GM18498 (cell line): ENCODE results near the gene RELT.

ENCODE experiments used
- ATAC-seq: cut with Tn5 transposase; IDR thresholded peaks from one replicate; pipeline ENCODE4 v1.9.1; 2021; ENCODE audit warnings: mild to moderate bottlenecking, moderate library complexity; ENCODE audit not compliant: unreplicated experiment

RELT gene

GRCh38 chr11:73372375-73372993 lies 3.7 kb upstream of the RELT start:
- ATAC-seq, result no peak

- ATAC-seq, result no peak
Observed at GRCh38 chr11:73374151-73374550, 2.0 kb upstream of the RELT start.

- ATAC-seq, result no peak
Observed at GRCh38 chr11:73375830-73376159, 404 bp upstream of the RELT start.

DNA sequence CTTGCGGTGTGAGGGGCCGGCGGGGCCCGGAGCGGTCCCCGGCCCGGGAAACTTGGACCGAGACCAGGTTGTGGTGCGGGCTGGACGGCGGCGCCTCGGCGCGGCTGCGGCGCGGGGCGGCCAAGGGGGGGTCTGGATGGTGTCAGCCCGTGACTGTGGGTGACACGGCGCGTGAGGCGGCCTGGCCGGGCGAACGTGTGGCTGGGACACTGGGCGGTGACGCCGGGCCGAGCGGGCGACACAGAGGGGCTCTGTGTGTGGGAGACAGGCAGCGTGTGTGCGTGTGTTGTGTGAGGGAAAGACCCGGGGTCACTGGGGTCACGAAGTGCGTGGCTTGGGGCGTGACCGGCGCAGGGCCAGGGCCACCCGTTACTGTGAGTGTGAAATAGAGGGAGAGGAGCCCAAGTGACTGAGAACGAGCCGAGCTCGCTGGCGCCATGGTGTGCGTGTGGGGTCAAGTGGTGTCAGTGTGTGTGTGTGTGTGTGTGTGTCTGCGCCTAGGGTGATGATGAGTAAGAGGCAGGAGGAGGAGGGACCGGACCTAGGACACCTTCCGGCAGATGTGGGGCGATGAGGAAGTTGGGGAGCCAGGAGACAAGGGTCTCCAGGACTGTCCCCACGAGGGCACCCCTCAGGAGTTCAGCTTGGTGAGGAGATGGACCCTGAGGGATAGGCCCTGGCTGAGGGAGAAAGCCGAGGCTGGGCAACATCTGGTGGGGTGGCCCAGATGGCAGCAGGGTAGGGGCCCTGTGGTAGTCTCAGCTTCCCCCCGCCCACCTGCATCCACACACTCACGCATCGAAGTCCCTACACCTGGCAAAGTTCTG lies 817 bp downstream of the RELT start:
- ATAC-seq, result peak; percentile 16

DNA sequence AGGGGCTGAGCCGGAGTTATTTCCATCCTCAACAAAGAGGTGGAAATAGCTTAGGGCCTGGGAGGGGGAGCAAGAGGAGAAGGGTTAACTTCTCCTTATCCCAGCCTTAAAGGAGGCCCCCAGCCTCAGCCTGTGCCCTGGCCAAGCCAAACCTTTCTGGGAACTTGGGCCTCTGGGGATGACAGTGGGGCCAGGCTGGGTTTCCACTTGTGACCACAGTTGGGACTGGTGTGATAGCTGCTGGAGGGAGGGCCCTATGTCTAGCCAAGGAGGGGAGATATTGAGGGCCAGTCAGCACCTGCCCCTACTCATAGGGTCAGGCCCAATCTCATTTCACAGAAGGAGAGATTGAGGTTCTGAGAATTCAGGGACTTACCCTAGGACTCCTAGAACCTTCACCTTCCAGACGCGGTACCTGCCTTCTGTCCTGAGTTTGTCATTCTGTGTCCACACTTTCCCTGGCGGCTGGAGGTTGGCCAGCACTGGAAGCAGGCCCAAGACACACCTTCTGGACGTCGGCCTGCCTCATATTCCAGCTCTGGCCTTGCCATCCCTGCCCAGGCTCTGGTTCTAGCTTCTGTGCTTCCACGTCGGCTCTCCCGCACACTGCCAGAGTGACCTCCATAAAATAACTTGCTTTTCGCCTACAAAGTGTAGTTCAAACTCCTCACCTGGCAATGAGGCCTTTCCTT lies 3.1 kb downstream of the RELT start:
- ATAC-seq, result no peak

- no peak for ATAC-seq
Observed at GRCh38 chr11:73380331-73380730, 4.1 kb downstream of the RELT start.

DNA sequence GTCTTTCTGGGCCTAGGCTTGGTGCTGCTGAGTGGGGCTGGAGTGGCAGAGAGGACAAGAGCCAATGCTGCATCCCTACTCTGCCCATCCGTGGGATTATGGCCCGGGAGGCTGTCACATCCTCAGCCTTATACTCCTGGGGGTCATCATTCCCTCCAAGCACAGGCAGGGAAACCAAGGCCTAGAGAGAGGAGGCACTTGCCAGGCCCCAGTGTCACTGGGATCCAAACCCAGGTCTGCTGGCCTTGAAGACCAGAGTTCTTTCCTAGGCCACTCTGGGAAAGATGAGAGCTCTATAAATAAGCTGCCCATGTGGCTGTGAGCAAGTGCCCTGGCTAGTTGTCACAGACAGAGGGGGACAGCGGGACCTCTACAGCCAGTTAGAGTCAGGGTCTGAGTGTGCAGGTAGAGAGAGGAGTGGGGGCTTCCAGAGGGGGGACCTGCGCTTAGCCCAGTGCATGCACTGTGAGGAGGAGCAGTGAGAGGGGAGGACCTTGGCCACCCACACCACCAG lies 4.8 kb downstream of the RELT start:
- ATAC-seq, result no peak

DNA sequence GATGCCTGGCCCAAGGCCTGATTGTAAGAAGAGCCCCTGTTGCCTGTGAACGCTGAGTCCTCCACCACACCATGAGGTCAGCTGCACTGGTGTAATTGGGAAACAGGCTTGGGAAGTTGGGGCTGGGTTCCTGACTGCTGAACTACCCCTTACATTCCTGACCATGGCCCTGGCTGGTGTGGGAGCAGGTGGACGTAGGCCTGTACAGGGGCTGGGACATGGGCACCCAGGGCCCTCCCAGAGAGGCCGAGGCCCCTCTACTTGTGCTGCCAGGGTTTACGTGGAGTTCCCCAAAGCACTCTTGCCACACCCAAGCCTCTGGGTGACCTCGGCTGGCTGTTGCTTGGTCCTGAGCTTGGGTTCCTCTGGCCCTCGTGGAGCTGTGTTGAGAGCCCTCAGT lies 5.4 kb downstream of the RELT start:
- ATAC-seq, result no peak

- ATAC-seq, result no peak
Observed at GRCh38 chr11:73382183-73382582, 6.0 kb downstream of the RELT start.

DNA sequence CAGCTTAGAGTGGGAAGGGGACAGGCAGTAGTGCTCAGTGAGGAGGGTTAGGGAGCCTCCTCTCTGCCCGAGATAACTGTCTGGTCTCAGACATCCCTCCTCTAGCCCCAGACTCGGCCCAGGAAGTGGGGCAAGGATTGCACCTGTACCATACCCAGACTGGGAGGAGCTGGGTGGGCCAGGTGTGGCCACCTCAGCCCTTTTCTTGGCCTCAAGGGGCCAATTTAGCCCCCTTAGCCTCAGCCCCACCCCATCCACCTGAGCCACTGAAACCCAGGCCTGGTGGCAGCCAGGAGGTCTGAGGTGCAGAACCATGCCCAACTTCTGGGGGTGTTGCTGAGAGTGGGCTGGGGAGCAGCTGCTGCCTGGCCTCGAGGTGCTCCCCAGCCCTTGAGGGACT lies 6.5 kb downstream of the RELT start:
- ATAC-seq, result no peak

GRCh38 chr11:73383249-73384124 lies 7.3 kb downstream of the RELT start:
- ATAC-seq, result no peak

DNA sequence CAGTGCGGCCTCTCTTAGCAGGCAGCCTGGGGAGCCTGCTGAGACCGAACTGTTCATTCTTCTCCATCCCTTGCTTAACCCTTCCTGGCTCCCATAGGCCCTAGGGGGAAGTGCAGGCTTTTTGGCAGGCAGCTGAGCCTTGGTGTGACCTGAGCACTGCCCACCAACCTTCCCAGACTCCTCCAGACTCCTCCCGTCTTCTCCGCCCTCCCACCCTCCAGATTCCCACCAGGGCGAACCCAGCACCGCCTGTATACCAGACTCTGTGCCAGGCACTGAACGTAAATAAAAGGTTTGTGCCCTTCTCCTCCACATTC lies 7.9 kb downstream of the RELT start:
- no peak for ATAC-seq

GRCh38 chr11:73384531-73384871 lies 8.3 kb downstream of the RELT start:
- ATAC-seq, result no peak

- peak; percentile 55 for ATAC-seq
Observed at GRCh38 chr11:73384872-73385689, 8.9 kb downstream of the RELT start.

DNA sequence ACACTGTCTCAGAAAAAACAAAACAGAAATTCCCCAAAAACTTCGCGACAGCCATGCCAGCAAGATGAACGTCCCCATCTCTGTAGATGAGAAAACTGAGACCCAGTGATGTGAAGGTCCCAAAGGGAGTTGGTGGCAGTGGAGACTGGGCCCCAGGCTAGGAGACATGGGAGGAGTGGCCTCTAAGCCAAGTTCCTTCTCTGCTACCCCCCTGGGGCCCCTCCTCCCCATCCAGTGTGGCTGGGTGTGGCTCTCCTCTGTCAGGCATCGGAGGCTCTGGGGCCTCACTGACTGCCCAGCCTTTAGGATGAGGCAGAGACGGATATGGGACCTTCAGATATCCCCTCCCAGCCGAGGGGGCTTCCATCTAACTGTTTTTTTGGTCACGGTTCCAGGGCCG lies 9.8 kb downstream of the RELT start:
- ATAC-seq, result no peak

GRCh38 chr11:73386546-73386945 lies 10.3 kb downstream of the RELT start:
- ATAC-seq, result no peak

GRCh38 chr11:73387594-73388264 lies 11.5 kb downstream of the RELT start:
- no peak for ATAC-seq

DNA sequence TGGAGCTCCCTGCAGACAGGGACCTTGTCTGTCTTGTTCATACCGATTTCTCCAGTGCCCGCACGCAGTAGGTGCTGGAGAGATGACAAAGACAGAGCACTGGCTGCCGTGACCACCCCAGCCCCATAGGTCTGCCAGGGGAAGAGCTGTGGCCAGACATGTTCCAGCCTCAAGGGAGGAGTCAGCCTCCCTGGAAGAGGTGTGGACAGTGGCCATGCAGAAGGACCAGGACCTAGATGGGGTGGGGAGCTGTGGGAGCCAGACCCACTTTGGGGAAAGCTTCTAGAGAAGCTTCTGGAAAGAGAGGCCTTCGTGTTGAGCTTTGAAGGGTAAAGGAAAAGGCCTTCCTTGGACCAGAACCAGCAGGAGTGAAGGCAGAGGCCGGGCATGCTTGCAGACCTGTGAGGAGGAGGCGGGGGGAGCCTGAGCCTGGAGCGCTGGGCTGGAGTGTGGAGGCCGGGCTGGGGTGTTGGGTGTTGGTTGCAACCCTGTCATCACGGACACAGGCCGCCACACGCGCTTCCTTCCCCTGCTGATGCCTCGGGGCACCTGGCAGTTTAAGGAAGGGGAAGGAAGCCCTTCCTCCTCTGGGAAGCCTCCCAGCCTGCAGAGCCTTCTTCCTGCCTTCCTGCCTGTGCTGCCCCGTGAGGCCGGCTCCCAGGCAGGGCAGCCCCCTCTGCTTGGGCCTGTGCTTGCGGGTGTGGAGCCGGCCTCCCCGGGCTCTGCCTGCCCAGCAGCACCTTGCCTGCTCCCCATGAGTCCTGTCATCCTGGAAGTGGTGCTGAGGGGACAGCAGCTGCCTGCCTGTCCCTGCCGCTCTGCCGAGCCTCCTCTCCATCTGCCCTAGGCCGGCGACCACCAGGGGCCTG lies 12.3 kb downstream of the RELT start:
- no peak for ATAC-seq

DNA sequence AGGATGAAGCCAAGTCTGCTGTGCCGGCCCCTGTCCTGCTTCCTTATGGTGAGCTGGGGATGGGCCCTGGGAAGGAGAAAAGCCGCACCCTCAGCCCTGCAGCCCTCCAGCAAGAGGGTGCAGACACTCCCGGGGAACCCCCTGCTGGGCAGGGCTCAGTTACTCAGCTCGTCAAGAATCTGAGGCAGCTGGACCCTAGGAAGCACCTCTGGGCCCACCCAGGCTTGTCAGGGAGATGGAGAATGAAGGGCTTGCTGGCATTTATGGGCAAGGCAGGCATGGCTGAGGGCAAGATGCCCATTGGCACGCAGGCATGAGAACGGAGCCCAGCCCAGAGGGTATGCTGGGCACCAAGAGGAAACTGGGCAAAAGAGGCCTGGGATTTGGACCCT lies 12.9 kb downstream of the RELT start:
- ATAC-seq, result no peak
